DMS153 treated with DMSO at 0.1 percent for 48 hours (cell line): Measurements from ENCODE around the gene CRKL.
A peak's percentile ranks its signal among the peaks of the same experiment; 100 is the strongest.
"Not testable (repeated sequence)": the region's sequence is repeated elsewhere in the genome, so short reads cannot be mapped to it uniquely, and the experiment has no call there.

ENCODE experiments used
- DNase-seq: peaks from one replicate; lab custom pipeline; 2025; ENCODE audit not compliant: unreplicated experiment; lab: John Stamatoyannopoulos, UW

Gene CRKL

DNA sequence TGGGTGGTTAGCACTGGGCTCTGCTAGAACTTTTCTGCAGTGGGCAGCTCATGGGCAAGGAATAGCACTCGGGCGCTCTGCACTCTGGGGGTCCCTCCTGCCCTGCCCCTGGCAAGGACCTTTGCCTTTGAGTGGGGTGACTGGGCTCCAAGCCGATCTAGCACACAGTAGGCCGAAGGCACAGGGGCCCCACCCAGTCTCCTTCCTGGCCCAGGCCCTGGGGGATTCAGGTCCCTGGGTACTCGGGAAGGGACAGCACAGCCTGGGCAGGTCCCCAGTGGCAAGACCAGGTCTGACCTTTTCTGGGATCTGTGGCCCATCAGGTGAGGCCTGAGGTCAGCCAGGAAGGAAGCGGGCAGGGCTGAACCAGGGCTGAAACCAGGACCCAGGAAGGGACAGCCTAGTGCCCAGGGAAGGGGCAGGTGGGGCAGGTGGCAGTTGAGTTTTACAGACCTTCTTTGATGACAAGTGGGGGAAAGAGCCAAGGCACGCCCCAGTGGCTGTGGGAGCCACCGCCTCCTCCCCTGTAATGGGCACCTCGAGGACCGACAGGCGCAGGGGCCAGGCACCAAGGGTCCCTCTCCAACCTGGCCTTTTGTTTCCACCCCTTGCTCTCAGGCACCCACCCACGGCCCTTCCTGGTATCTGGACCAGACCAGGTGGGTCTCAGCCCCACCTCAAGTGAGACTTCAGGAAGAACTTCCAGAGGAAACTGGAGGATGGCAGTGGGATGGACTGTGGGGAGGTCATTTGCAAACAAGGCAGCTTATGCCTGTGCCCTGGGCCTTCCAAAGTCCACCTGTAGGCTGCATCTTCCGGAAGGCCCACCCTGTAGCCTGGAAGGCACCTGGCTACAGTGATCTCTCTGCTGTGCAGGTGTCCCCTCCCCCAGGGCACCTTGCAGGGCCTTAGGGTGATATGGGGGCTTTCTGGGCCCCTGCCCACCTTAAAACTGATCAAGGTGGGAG lies 49.0 kb downstream of the CRKL start:
- no peak for DNase-seq

- no peak for DNase-seq
Measured at GRCh38 chr22:20966883-20967696, 49.9 kb downstream of the CRKL start, which contains the start of gene AIFM3. Gene AIFM3, plus strand, starts transcription at chr22:20967255. Its CDS starts 690 bp downstream, at chr22:20967945.

DNA sequence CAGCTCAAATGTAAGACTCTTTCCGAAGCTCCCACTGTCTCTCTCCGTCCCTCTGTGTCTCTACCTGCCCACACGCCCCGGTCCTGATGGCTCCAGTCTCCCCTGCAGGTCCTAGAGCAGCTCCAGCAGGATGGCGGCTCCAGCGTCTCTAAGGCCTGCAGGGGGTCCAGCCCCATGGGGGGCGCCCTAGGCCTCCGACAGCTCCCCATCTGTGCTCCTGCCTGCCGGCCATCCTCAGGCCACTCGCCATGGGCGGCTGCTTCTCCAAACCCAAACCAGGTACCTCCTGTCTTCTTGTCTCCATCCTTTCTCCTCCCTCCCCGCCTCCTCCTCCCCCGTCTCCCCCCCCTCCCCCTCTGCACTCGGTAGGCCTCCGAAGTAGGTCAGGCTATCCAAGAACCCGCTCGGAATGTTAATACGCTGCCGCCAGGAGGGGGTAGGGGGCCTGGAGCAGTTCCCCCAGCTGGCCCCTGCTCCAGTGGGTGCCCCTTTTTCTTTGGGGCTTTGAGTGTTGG lies 50.5 kb downstream of the CRKL start:
- DNase-seq = no peak

DNA sequence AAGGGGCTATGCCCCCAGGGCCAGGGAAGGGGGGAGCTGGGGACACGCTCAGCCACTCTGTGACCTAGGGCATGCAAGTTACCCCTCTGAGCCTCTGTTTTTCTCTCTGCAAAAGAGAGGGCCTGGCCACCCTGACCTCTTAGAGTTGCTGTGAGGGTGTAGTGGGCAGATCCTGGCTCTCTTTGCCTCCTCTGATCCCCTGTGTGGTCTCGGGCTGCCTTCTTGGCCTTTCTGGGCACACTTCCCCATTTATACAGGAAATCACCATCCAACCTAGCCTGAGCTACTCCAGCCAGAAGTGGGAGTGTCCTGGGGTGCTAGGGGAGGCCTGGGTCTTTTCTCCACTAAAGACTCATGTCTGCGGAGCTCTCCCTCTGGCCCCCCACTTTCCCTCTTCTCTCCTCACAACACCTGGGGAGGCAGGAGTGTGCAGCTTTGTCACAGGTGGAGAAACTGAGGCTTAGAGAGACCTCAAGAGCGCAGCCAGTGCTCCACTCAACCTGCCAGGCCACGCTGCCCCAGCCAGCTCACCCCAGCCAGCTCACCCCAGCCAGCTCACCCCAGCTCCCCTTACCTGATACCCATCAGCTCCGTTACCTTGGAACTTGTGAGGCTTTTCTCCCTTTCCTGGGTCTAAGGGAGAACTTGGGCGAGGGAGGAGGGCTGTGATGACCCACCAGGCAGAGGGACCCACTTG lies 51.2 kb downstream of the CRKL start:
- no peak for DNase-seq

GRCh38 chr22:20970939-20971657 lies 53.9 kb downstream of the CRKL start:
- no peak for DNase-seq

GRCh38 chr22:20972014-20972694 lies 54.9 kb downstream of the CRKL start:
- not testable (repeated sequence) for DNase-seq

GRCh38 chr22:20972933-20973577 lies 55.8 kb downstream of the CRKL start:
- no peak for DNase-seq

GRCh38 chr22:20973634-20974286 lies 56.6 kb downstream of the CRKL start:
- no peak for DNase-seq

GRCh38 chr22:20974336-20974955 lies 57.2 kb downstream of the CRKL start:
- DNase-seq = no peak

DNA sequence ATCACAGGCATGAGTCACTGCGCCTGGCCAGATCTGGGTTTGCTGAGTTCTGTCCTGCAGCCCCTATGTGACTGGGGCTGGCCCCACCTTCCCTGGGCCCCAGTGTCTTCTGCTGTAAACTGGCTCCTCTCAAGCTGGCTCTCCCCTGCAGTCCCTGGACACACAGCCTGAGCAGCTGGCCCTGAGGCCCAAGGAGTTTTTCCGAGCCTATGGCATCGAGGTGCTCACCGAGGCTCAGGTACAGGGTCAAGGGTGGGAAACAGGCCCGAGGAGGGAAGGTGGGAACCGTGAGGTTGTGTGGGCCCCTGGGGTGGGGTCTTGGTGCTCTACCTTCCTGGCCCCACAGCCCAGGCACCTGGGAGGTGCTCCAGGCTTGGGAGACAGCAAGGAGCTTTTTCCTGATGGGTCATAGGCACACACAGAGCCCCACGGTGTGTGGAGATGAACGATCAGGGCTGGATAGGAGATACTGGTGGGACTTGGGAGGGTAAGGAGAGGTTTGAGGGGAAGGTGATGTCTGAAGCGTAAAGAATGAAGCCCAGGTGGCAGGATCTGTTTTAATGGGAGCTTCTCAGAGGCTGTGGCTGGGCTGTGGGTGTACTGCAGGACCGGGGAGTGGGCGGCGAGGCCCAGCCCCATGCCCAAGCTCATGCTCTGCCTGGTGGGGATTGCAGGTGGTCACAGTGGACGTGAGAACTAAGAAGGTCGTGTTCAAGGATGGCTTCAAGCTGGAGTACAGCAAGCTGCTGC lies 58.5 kb downstream of the CRKL start:
- DNase-seq = no peak

DNA sequence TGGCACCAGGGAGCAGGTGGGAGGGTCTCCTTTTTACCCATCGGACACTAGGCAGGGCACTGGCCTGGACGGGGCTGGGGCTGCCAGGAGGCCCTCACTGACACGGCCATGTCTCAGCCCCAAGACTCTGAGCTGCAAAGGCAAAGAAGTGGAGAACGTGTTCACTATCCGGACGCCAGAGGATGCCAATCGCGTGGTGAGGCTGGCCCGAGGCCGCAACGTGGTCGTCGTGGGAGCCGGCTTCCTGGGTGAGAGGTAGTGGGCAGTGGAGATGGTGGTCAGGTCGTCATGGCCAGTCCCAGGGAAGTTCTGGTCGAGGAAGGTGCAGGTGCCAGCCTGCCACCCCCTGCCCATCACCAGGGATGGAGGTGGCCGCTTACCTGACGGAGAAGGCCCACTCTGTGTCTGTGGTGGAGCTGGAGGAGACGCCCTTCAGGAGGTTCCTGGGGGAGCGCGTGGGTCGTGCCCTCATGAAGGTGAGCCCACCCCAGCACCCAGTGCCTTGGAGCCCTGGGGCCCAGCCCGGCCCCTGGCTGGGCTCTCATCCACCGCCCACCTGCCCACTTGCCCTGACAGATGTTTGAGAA lies 59.2 kb downstream of the CRKL start:
- DNase-seq = no peak

- DNase-seq = no peak
Measured at GRCh38 chr22:20977019-20977418, 59.8 kb downstream of the CRKL start.

GRCh38 chr22:20977516-20978170 lies 60.4 kb downstream of the CRKL start:
- DNase-seq = no peak

DNA sequence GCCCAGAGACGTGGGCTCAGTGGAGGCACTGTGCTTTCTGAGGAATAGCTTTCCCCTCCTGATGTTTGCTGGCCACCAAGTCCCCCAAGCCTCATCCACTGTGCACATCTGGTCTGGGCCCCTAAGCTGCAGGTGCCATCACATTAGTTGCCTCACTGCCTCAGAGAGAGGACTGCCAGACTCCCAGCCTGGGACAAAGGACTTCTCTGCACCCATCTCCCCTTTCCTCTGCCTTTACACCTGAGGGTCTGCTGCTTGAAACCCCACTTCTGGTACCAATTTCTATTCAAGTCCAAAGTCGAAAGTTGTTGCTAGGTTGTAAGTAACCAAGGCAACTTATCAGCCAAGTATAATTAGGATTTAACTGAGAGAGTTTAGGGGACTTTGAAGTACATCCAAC lies 61.2 kb downstream of the CRKL start:
- no peak for DNase-seq

- peak; percentile 39 for DNase-seq
Measured at GRCh38 chr22:20979243-20979809, 62.1 kb downstream of the CRKL start.

DNA sequence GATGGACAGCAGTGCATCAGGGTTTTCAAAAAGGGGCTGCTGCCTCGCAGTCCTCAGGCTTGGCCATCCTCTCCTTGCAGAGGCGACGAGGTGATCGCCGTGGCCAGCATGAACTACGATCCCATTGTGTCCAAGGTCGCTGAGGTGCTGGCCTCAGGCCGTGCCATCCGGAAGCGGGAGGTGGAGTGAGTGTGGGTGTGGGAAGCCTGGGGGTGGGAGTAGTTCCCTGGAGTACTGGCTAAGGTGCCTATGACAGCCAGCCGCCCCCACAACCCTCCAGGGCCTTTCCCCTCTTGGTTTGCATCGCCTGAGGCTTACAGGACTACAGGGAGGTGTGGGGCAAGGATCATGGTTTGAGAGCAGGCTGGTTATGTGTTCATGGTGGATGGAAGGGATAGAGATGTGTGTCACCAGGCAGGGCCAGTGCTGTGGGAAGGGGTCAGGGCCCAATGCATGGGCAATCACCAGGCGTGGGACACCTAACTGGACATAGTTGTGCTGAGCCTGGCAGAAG lies 62.8 kb downstream of the CRKL start:
- DNase-seq = no peak
